ENCODE results near the gene S1PR4.
"Not testable (repeated sequence)": the region's sequence is repeated elsewhere in the genome, so short reads cannot be mapped to it uniquely, and the experiment has no call there.

The S1PR4 gene

DNA sequence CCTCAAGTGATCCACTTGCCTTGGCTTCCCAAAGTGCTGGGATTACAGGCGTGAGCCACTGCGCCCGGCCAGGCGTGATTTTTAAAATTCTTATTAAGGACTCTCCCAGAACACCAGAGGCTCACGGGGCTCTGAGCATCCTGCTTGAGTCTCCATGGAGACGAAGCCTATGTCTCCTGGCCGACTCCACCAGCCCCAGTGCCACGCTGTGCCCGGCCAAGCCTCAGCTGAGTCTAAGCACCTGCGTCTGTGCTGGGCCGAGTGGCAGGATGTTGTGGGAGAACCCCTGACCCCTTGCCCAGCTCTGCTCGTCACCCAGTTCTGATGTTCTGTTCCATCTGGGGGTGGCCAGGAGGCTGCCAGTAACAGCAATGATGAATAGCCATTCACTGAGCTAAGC, 42.0 kb downstream of the S1PR4 start:
- no peak for DNase-seq (ENCODE audit: low read depth in 2 of 2)

DNA sequence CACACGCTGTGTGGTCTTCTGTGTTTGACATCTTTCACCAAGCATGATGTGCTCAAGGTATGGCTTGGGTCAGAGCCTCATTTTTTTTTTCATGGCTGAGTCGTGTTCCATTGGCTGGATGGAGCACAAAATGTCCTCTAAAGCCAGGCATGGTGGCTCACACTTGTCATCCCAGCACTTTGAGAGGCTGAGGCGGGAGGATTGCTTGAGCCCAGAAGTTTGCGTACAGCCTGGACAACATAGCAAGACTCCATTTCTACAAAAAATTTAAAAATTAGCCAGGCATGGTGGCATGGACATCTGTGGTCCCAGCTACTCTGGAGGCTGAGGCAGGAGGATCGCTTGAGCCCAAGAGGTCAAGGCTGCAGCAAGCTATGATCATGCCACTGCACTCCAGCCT, 43.0 kb downstream of the S1PR4 start:
- not testable (repeated sequence) for DNase-seq (ENCODE audit: low read depth in 2 of 2)

- no peak for DNase-seq (ENCODE audit: low read depth in 2 of 2)
Measured at GRCh38 chr19:3222709-3223108, 44.1 kb downstream of the S1PR4 start.

DNA sequence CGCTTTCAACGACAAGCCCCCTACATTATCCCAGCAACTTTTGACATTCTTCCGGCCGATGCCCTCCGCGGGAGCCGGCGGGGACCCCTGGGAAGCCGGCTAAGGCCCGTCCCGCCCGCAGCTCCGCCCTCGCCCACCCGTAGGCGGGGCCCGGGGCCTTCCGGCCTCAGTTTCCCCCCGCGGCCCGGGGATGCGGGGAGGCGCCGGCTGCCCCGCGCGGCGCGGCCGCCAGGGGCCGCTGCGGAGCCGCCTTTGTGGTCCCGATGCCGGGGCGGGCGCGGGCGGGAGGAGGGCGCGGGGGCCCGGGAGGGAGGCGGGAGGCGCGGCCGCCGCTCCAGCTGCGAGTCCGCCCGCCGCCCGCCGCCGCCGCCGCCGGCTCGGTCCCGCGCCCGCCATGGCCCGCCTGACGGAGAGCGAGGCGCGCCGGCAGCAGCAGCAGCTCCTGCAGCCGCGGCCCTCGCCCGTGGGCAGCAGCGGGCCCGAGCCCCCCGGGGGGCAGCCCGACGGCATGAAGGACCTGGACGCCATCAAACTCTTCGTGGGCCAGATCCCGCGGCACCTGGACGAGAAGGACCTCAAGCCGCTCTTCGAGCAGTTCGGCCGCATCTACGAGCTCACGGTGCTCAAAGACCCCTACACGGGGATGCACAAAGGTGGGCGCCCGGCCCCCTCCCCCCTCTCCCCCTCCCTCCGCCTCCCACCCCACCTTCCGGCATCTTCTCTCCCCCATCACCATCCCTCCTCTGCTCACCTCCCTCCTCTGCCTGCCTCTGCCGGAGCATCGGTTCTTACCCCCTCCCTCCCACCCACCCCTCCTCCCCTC, 46.0 kb downstream of the S1PR4 start, which contains the start of gene CELF5:
Gene CELF5, plus strand, starts transcription at position 316 of the 823 bp plus-strand sequence. Its CDS starts 79 bp downstream, at position 395.
- peak; percentile 32 to 46 for DNase-seq (ENCODE audit: low read depth in 2 of 2)

DNA sequence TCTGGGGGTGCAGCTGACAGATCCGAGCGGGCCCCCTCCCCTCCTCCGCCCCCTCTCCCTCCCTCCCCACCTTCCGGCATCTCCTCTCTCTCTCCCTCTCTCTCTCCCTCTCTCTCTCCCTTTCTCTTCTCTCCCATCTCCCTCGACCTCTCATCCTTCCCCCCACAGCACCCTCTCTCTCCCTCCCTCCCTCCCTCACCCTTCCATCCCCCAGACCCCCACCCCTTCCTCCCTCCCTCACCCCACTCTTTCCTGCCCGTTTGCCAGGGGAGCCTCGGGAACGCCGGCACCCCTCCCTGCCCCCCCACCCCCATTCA, 46.6 kb downstream of the S1PR4 start:
- DNase-seq (ENCODE audit: low read depth in 2 of 2) = no peak

- DNase-seq (ENCODE audit: low read depth in 2 of 2) = no peak
Measured at GRCh38 chr19:3225677-3226093, 47.1 kb downstream of the S1PR4 start.

GRCh38 chr19:3227054-3227626, 48.6 kb downstream of the S1PR4 start:
- DNase-seq (ENCODE audit: low read depth in 2 of 2) = no peak

GRCh38 chr19:3229346-3229743, 50.8 kb downstream of the S1PR4 start:
- no peak for DNase-seq (ENCODE audit: low read depth in 2 of 2)

Data from stimulated activated CD8-positive, alpha-beta memory T cell treated with anti-CD3 and anti-CD28 coated beads, Interleukin-2, amount 100 ng/mL, for 48 hours (primary cell).